H1 (cell line): ENCODE data around the gene CRYBG1. TPM values are rescaled to one million over a fixed set of nuclear protein-coding genes. Genes with fewer than 3 reads are reported as not detected.

Experiments used
- CTCF ChIA-PET: fragments of 300-600 bp; sonication (Branson Sonifier 250); formaldehyde crosslinking; loops from one replicate; lab custom pipeline; 2021; ENCODE audit not compliant: partially characterized antibody; lab: Charles Lee
- POLR2A ChIA-PET: fragments of 300-600 bp; sonication (Branson Sonifier 250); formaldehyde crosslinking; loops from one replicate; lab custom pipeline; 2021; ENCODE audit warnings: inconsistent platforms; ENCODE audit not compliant: partially characterized antibody; lab: Charles Lee
- DNase-seq, 2 experiments: peaks; one replicate each; pipeline versions ENCODE4 v3.0.0 to v3.0.0-alpha.2; 2010 to 2022; ENCODE audit warnings: low spot score in 2 of 2, low read depth in 1 of 2, mixed read lengths in 1 of 2
- FAIRE-seq: peaks from 2 replicates; lab custom pipeline; 2011; peaks lifted over from hg19 to GRCh38; lab: Jason Lieb, UNC
- H2AFZ ChIP-seq: 2 replicates; pipeline ENCODE4 v1.8.1; 2012; ENCODE audit warnings: low read length, inconsistent platforms
- H2AK5ac ChIP-seq: 2 replicates; pipeline ENCODE4 v1.6.1; 2013; ENCODE audit warnings: low read depth, low read length
- H2BK120ac ChIP-seq: replicated peaks from 2 replicates; pipeline ENCODE3; 2013; ENCODE audit warnings: low read depth, low read length, inconsistent platforms
- H2BK12ac ChIP-seq: 2 replicates; pipeline ENCODE4 v1.6.1; 2013; ENCODE audit warnings: low read depth, low read length
- H2BK15ac ChIP-seq: 2 replicates; pipeline ENCODE4 v1.6.1; 2013; ENCODE audit warnings: low read length
- H2BK20ac ChIP-seq: 2 replicates; pipeline ENCODE4 v1.6.1; 2013; ENCODE audit warnings: low read length
- H2BK5ac ChIP-seq: 2 replicates; pipeline ENCODE4 v1.6.1; 2013; ENCODE audit warnings: low read depth, low read length
- H3K14ac ChIP-seq: 2 replicates; pipeline ENCODE4 v1.6.1; 2013; ENCODE audit warnings: inconsistent platforms; ENCODE audit not compliant: insufficient read length
- H3K18ac ChIP-seq: 2 replicates; pipeline ENCODE4 v1.6.1; 2013; ENCODE audit warnings: low read length; ENCODE audit errors: extremely low read depth
- H3K23ac ChIP-seq: 2 replicates; pipeline ENCODE4 v1.6.1; 2013; ENCODE audit warnings: inconsistent platforms; ENCODE audit not compliant: insufficient read length
- H3K23me2 ChIP-seq: 2 replicates; pipeline ENCODE4 v1.6.1; 2013; ENCODE audit warnings: low read depth, low read length
- H3K27ac ChIP-seq: 2 replicates; pipeline ENCODE4 v1.6.1; 2011; ENCODE audit warnings: low read depth, low read length, inconsistent platforms
- H3K27me3 ChIP-seq, 4 experiments: replicated peaks in 1 of 4; 1 replicate in 1 of 4; 2 replicates in 3 of 4; pipeline versions ENCODE4 v1.6.1 to v1.8.1; 2011 to 2013; ENCODE audit warnings: low read length in 3 of 4, mild to moderate bottlenecking in 3 of 4, inconsistent platforms in 2 of 4, mixed read lengths in 2 of 4, moderate library complexity in 1 of 4; ENCODE audit not compliant: control insufficient read depth in 3 of 4, insufficient read depth in 3 of 4; ENCODE audit errors: extremely low read depth in 1 of 4
- H3K36me3 ChIP-seq, 4 experiments: 2 replicates each; pipeline versions ENCODE4 v1.6.1 to v1.8.1; 2011 to 2013; ENCODE audit warnings: mild to moderate bottlenecking in 4 of 4, low read length in 3 of 4, moderate library complexity in 2 of 4, control low read depth in 1 of 4, inconsistent platforms in 1 of 4; ENCODE audit not compliant: insufficient read depth in 4 of 4, control insufficient read depth in 2 of 4
- H3K4ac ChIP-seq: replicated peaks from 2 replicates; pipeline ENCODE3; 2013; ENCODE audit warnings: low read length, low read depth, mixed read lengths, inconsistent platforms; ENCODE audit not compliant: insufficient read length
- H3K4me1 ChIP-seq, 4 experiments: replicated peaks in 1 of 4; 1 replicate in 1 of 4; 2 replicates in 3 of 4; pipeline versions ENCODE4 v1.6.1 to v1.8.1; 2011 to 2013; ENCODE audit warnings: low read length in 3 of 4, inconsistent platforms in 2 of 4, mixed read lengths in 1 of 4; ENCODE audit not compliant: insufficient read depth in 4 of 4, control insufficient read depth in 3 of 4
- H3K4me2 ChIP-seq, 2 experiments: 2 replicates each; pipeline versions ENCODE4 v1.6.1 to v1.8.1; 2011 to 2013; ENCODE audit warnings: low read depth in 2 of 2, low read length in 2 of 2, control low read depth in 1 of 2, inconsistent platforms in 1 of 2, mild to moderate bottlenecking in 1 of 2; ENCODE audit not compliant: insufficient read depth in 1 of 2
- H3K4me3 ChIP-seq, 4 experiments: fragments of 200-600, 300-600 bp in 1 of 4; sonication (generic), shearing (Covaris generic), sonication (Bioruptor Twin) in 1 of 4; 2 replicates each; pipeline versions ENCODE4 v1.5.1 to v1.8.1; 2011 to 2016; ENCODE audit warnings: low read length in 4 of 4, low read depth in 3 of 4, control low read depth in 2 of 4, inconsistent platforms in 2 of 4, mild to moderate bottlenecking in 2 of 4, mixed read lengths in 1 of 4, moderate library complexity in 1 of 4; ENCODE audit not compliant: insufficient read depth in 2 of 4; ENCODE audit errors: extremely low read depth in 1 of 4
- H3K56ac ChIP-seq: replicated peaks from 2 replicates; pipeline ENCODE3; 2013; ENCODE audit warnings: low read depth, mild to moderate bottlenecking, mixed read lengths, low read length, inconsistent platforms; ENCODE audit not compliant: insufficient read length
- H3K79me1 ChIP-seq: 2 replicates; pipeline ENCODE4 v1.6.1; 2013; ENCODE audit warnings: low read depth, low read length, control low read depth
- H3K79me2 ChIP-seq, 2 experiments: 2 replicates each; pipeline versions ENCODE4 v1.6.1 to v1.8.1; 2012 to 2013; ENCODE audit warnings: low read length in 2 of 2, mild to moderate bottlenecking in 2 of 2, inconsistent platforms in 1 of 2; ENCODE audit not compliant: insufficient read depth in 2 of 2, control insufficient read depth in 1 of 2
- H3K9ac ChIP-seq, 4 experiments: replicated peaks in 1 of 4; 1 replicate in 1 of 4; 2 replicates in 3 of 4; pipeline versions ENCODE4 v1.6.1 to v1.8.1; 2011 to 2013; ENCODE audit warnings: low read depth in 3 of 4, low read length in 3 of 4, control low read depth in 2 of 4, mild to moderate bottlenecking in 2 of 4, moderate library complexity in 2 of 4, inconsistent platforms in 1 of 4; ENCODE audit errors: extremely low read depth in 1 of 4
- H3K9me3 ChIP-seq, 2 experiments: 2 replicates each; pipeline versions ENCODE4 v1.6.1 to v1.8.1; 2012 to 2013; ENCODE audit warnings: mild to moderate bottlenecking in 2 of 2, moderate library complexity in 2 of 2, control low read depth in 1 of 2, inconsistent platforms in 1 of 2, low read depth in 1 of 2, low read length in 1 of 2, mixed read lengths in 1 of 2; ENCODE audit not compliant: insufficient read depth in 2 of 2
- H4K20me1 ChIP-seq, 2 experiments: replicated peaks in 1 of 2; 2 replicates each; pipeline versions ENCODE3 to v1.8.1; 2011 to 2013; ENCODE audit warnings: inconsistent platforms in 2 of 2, low read length in 2 of 2, mild to moderate bottlenecking in 1 of 2; ENCODE audit not compliant: insufficient read depth in 2 of 2, control insufficient read depth in 1 of 2
- H4K5ac ChIP-seq: 2 replicates; pipeline ENCODE4 v1.6.1; 2013; ENCODE audit warnings: low read length, low read depth, mixed read lengths, inconsistent platforms; ENCODE audit not compliant: insufficient read length
- H4K8ac ChIP-seq: 2 replicates; pipeline ENCODE4 v1.8.0; 2013; ENCODE audit warnings: mild to moderate bottlenecking, moderate library complexity, low read length, inconsistent platforms; ENCODE audit not compliant: insufficient read depth; ENCODE audit errors: extremely low read depth
- H4K91ac ChIP-seq: replicated peaks from 2 replicates; pipeline ENCODE3; 2013; ENCODE audit warnings: low read length, mixed read lengths, inconsistent platforms; ENCODE audit not compliant: insufficient read length
- ASH2L ChIP-seq: fragments of 200-600, 300-600 bp; sonication (generic); IDR thresholded peaks from one replicate; pipeline ENCODE4 v1.7.1; 2017; ENCODE audit warnings: low read length
- BRCA1 ChIP-seq: IDR thresholded peaks from 2 replicates; pipeline ENCODE4 v1.6.1; 2012; ENCODE audit warnings: low read depth, low read length, improper control_type of control experiment
- CHD2 ChIP-seq: IDR thresholded peaks from 2 replicates; pipeline ENCODE4 v1.6.1; 2012; ENCODE audit warnings: low read length, improper control_type of control experiment
- CREB1 ChIP-seq: IDR thresholded peaks from 2 replicates; pipeline ENCODE4 v1.6.1; 2012; ENCODE audit warnings: inconsistent platforms
- KDM5A ChIP-seq: fragments of 200-600 bp; IDR thresholded peaks from 2 replicates; pipeline ENCODE4 v1.7.1; 2012; ENCODE audit warnings: mild to moderate bottlenecking, low read length, inconsistent platforms, mixed read lengths
- TAF7 ChIP-seq: optimal IDR thresholded peaks from 2 replicates; pipeline ENCODE3; 2011; ENCODE audit warnings: low read depth, mild to moderate bottlenecking, inconsistent platforms, low read length, moderate library complexity, borderline replicate concordance
- ZNF274 ChIP-seq: IDR thresholded peaks from 2 replicates; pipeline ENCODE4 v1.7.0; 2012; ENCODE audit warnings: low read length, borderline replicate concordance; ENCODE audit errors: extremely low read depth
- WGBS, 2 experiments: shearing (Covaris generic) in 1 of 2; methylation state at CpG; one replicate each; pipeline versions ENCODE4 v1.1.6 to v1.1.7; 2013 to 2015; ENCODE audit warnings: low lambda C conversion rate in 2 of 2, mixed read lengths in 2 of 2, inconsistent platforms in 1 of 2, low coverage in 1 of 2, missing lambda C conversion rate in 1 of 2; ENCODE audit not compliant: insufficient replicate concordance in 2 of 2, insufficient coverage in 1 of 2, insufficient read length in 1 of 2; ENCODE audit errors: extremely low coverage in 1 of 2, missing lambda C conversion rate in 1 of 2; 5-methylcytosine and 5-hydroxymethylcytosine counted together
- polyA plus RNA-seq, 7 experiments: library from polyadenylated mRNA; depleted of rRNA in 3 of 7; stranded (reverse) in 5 of 7; unstranded in 2 of 7; fragments of >200 nt in 5 of 7; fragments of 200-250 nt in 2 of 7; gene quantifications; 1 replicate in 5 of 7; 2 replicates in 1 of 7; 4 replicates in 1 of 7; pipeline versions ENCODE4 v1.2.1 to v1.2.3, GENCODE V29; 2011 to 2013; ENCODE audit warnings: missing spikeins in 2 of 7, mixed read lengths in 2 of 7
- total RNA-seq: library from RNA; stranded (reverse); fragmentation: NEBNext Ultra II Directional; extraction: Animal tissue kit (Norgen Biotek cat#: 25700); gene quantifications from 2 replicates; pipeline ENCODE4 v1.2.1, GENCODE V29; 2021

The CRYBG1 gene
- total and polyA plus RNA-seq, 2 of the 8 experiments (the other 6 are each of a cell fraction or from before 2014, with no cell fraction given), result 2.2 to 11.6 TPM

- Histone ChIP-seq H2BK20ac (no peak overlapping the region), H3K4me1 (peaks cover 0 to 3% (median 0%) of the 10 kb centered on the region in 4 experiments; a peak in 1 of 7 replicates), H3K27me3 (no peaks in the 10 kb centered on the region), H4K8ac (no peak overlapping the region), H2BK12ac (no peak overlapping the region), H2AFZ (no peak overlapping the region), H3K18ac (no peak overlapping the region), H3K56ac (no peak overlapping the region), H2BK15ac (no peak overlapping the region), H4K91ac (no peak overlapping the region), H3K79me1 (peaks cover 2% of the 10 kb centered on the region; the same call in 1 of the 2 replicates), H3K4ac (no peak overlapping the region), H4K20me1 (no peaks in the 10 kb centered on the region), H2AK5ac (no peak overlapping the region), H3K4me3 (no peak overlapping the region), H2BK120ac (no peak overlapping the region), H3K79me2 (no peaks in the 10 kb centered on the region), H4K5ac (no peak overlapping the region), H3K14ac (no peak overlapping the region)
- ChIA-PET CTCF (interaction anchor here (0.7 to 1.1 kb wide), 2 partner anchors 59 to 80 kb away, joined by 3 read pairs; partner anchors contain the start of gene CRYBG1), POLR2A (interaction anchor here (0.6 kb wide), 1 partner anchor 635 kb away, joined by 3 read pairs; no protein-coding TSS in a partner anchor)
- no peak for DNase-seq
- TF ChIP-seq CHD2, result no peak
- TF ChIP-seq BRCA1, result no peak
- no peak for TF ChIP-seq ZNF274
- no peak for TF ChIP-seq CREB1
- no peak for TF ChIP-seq ASH2L
- TF ChIP-seq KDM5A, result no peak
- no peak for TF ChIP-seq TAF7
- TF ChIP-seq, all 59 proteins: peak for 0
- Histone ChIP-seq H3K9me3 (no peaks in the 10 kb centered on the region), H2BK5ac (no peak overlapping the region), H3K23ac (no peak overlapping the region), H3K36me3 (no peaks in the 10 kb centered on the region), H3K4me2 (no peak overlapping the region), H3K23me2 (no peaks in the 10 kb centered on the region), H3K9ac (no peak overlapping the region), H3K27ac (no peak overlapping the region)
- WGBS, 2 experiments, result 57% methylated on average over 2 of the region's 2 CpGs; no CpG with 5 or more reads in 1 of the 2 experiments
- FAIRE-seq, result no peak
These were observed 59.5 kb downstream of the CRYBG1 start for GRCh38 chr6:106419900-106420613.
